ENCODE results near the gene KATNB1.

The KATNB1 gene

GRCh38 chr16:57800200-57801097, 64.9 kb downstream of the KATNB1 start:
- no peaks in the 10 kb centered on the region for H3K27me3 ChIP-seq
- H3K4me1 ChIP-seq: peaks cover 22% of the 10 kb centered on the region
- no peaks in the 10 kb centered on the region for H3K36me3 ChIP-seq
- no peak for DNase-seq
- H3K4me3 ChIP-seq (ENCODE audit: low read depth, low read length): no peak overlapping the region
- no peaks in the 10 kb centered on the region for H3K9me3 ChIP-seq
- TF ChIP-seq, protein P1, sequence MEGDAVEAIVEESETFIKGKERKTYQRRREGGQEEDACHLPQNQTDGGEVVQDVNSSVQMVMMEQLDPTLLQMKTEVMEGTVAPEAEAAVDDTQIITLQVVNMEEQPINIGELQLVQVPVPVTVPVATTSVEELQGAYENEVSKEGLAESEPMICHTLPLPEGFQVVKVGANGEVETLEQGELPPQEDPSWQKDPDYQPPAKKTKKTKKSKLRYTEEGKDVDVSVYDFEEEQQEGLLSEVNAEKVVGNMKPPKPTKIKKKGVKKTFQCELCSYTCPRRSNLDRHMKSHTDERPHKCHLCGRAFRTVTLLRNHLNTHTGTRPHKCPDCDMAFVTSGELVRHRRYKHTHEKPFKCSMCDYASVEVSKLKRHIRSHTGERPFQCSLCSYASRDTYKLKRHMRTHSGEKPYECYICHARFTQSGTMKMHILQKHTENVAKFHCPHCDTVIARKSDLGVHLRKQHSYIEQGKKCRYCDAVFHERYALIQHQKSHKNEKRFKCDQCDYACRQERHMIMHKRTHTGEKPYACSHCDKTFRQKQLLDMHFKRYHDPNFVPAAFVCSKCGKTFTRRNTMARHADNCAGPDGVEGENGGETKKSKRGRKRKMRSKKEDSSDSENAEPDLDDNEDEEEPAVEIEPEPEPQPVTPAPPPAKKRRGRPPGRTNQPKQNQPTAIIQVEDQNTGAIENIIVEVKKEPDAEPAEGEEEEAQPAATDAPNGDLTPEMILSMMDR (IDR thresholded peaks at IDR 0.05; ENCODE audit: low read depth, low read length): no peak

DNA sequence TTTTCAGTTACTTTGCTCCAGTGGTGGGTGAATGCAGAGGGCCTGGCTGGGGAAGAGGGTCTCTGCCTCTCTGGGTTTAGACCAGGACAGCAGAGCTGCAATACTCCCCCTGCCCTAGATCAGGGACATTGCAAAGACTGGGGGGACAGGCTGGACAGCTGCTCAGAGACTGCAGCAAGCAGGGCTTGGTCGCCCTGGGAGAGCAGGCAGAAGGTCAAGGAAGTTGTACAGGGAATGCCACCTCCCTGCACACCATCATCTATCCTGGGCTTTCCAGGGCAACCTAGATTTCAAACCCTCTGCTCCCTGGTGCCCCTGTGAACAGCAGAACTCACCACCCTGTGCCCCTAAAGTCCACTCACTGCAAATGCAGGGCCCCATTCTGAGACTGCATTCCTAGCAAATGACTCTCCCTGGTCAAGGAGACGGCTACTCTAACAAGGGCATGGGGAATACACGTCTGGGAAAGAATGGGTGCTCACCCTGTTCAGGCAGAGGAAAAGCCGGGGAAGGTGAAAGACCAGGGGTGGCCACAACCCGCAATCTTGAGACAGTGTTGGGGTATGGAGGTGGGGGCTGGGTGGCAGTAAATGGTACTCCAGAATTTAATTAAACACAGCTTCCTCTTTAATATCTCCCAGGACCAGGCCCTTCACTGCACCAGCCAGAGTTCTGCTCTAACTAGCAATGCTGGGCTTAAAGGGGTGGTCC, 65.7 kb downstream of the KATNB1 start:
- TF ChIP-seq, protein P1 (IDR thresholded peaks at IDR 0.05; ENCODE audit: low read depth, low read length): peak; percentile 8; the same call in 1 of the 2 replicates
- DNase-seq: no peak
- H3K4me3 ChIP-seq (ENCODE audit: low read depth, low read length): peak overlapping the region; percentile 63

DNA sequence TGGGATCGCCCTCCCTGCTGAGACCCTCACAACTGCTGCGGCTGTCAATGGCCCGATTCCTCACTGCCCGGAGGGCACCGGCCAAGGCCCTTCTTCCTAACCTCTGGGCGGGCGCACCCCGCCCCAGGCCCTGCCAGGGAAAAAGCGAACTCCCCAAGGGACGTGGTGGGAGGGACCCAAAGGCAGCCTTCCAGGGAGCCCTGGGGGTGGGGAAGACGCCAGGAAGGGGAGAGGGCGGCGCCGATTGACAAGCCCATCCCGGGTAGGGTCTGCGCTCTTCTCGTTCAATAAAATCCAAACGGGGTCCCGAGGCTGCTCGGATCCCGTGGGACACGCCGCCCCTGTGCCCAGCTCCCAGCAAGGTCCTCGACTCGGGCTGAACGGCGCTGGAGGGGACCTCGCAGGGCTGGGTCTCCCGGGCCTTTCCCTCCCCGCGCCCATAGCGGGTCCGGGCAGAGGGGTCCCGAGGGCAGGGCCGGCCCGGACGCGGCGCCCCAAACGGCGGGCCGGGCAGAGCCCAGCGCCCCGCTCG, 66.3 kb downstream of the KATNB1 start:
- Histone ChIP-seq H3K9me3 (no peaks in the 10 kb centered on the region), H3K4me1 (peaks cover 22% of the 10 kb centered on the region), H3K4me3 (ENCODE audit: low read depth, low read length) (peak overlapping the region; percentile 63), H3K27me3 (no peaks in the 10 kb centered on the region), H3K36me3 (no peaks in the 10 kb centered on the region)
- DNase-seq: peak; percentile 58
- TF ChIP-seq, protein P1 (IDR thresholded peaks at IDR 0.05; ENCODE audit: low read depth, low read length): no peak

More for the DNA sequence above, 65.7 kb downstream of the KATNB1 start:
- peaks cover 22% of the 10 kb centered on the region for H3K4me1 ChIP-seq
- H3K36me3 ChIP-seq: no peaks in the 10 kb centered on the region
- H3K9me3 ChIP-seq: no peaks in the 10 kb centered on the region
- H3K27me3 ChIP-seq: no peaks in the 10 kb centered on the region

DNA sequence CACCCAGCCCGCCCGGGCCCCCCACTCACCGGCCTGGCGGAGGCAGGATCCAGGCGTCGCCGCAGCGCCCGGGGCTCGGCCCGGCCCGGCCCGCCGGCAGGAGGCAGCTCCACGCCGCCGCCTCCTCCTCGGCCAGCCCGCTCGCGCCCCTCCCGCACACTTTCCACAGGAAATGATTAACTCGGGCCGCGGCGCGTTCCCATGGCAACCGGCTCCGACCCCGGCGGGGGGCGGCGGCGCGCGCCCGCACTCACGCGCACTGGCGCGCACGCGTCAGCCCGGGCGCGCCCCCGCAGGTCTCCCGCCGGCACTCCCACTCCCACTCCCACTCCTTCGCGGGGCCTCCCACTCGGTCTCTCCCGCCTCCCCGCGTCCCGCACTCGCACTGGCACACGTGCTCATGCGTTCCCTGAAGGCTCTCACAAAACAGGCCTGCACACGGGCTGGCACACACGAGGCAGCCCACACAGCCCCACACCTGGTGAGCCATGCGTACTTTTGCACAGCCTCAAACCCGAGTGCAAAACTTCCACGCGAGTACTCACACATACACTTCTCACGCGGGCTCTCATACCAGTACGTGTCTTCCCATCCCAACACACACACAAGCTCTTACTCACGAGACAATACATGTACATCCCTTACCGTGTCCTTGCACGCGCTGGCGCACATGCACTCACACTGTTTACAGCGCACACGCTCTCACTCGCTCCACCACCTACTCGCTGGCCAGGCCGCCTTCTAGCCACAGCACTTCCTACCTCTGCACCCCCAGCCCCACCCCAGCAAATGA, 67.0 kb downstream of the KATNB1 start, which contains the start of gene KIFC3:
Gene KIFC3, minus strand, starts transcription at position 151 of the 793 bp plus-strand sequence. CDS start 4,248 bp downstream, outside the sequence.
- Histone ChIP-seq H3K9me3 (no peaks in the 10 kb centered on the region), H3K36me3 (no peaks in the 10 kb centered on the region), H3K4me3 (ENCODE audit: low read depth, low read length) (peak within 1 kb of the TSS; percentile 63), H3K27me3 (no peaks in the 10 kb centered on the region), H3K4me1 (peaks cover 22% of the 10 kb centered on the region)
- TF ChIP-seq, protein P1 (IDR thresholded peaks at IDR 0.05; ENCODE audit: low read depth, low read length): no peak
- peak; percentile 85 for DNase-seq

DNA sequence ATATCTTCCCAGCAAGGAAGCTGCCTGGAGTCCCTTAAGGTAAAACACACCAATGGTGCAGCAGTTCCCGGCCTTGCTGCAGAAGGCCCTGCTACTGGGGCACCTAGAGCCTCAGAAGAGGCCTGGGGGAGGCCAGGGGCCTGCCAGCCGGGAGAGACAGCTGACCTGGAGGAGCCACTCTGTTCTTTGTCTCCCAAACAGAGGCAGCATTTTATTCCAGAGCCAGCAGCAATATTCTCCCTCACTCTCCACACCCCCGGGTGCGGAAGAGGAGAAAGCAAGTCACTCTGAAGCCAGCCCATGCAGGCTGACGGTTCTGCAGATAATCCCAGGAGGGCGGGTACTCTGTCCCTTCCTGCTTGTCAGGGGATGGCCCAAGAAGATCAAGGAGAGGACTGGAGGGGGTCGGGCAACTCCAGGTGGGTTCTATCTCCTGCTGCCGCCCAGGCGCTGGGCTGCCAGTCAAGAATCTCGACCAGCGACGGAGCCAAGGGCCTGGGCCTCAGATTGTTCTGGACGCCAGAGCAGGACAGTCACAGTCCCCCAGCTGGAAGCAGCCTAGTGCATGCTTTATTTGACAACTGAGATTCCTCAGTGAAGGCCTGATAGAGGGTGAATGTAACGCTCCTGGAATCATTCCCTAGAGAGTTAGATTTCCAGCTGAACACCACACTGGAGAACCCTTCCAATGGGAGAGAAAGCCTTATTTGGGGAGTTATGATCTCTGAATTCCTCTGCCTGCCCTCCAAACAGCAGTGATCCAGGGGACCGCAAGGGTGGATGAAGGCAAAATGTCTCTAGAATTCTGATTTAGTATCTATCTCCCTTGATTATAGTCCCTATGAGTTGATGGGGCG, 67.8 kb downstream of the KATNB1 start:
- H3K4me3 ChIP-seq (ENCODE audit: low read depth, low read length): no peak overlapping the region
- H3K9me3 ChIP-seq: no peaks in the 10 kb centered on the region
- H3K4me1 ChIP-seq: peaks cover 22% of the 10 kb centered on the region
- TF ChIP-seq, protein P1 (IDR thresholded peaks at IDR 0.05; ENCODE audit: low read depth, low read length): no peak
- no peaks in the 10 kb centered on the region for H3K36me3 ChIP-seq
- H3K27me3 ChIP-seq: no peaks in the 10 kb centered on the region
- peak; percentile 30 for DNase-seq

Measured in BE2C (cell line).